ENCODE results near the gene ELAPOR1. TPM values are rescaled to one million over a fixed set of nuclear protein-coding genes. Genes with fewer than 3 reads are reported as not detected.

Gene ELAPOR1
- total RNA-seq, 1 donor from 2014 or later: 0.97 TPM

DNA sequence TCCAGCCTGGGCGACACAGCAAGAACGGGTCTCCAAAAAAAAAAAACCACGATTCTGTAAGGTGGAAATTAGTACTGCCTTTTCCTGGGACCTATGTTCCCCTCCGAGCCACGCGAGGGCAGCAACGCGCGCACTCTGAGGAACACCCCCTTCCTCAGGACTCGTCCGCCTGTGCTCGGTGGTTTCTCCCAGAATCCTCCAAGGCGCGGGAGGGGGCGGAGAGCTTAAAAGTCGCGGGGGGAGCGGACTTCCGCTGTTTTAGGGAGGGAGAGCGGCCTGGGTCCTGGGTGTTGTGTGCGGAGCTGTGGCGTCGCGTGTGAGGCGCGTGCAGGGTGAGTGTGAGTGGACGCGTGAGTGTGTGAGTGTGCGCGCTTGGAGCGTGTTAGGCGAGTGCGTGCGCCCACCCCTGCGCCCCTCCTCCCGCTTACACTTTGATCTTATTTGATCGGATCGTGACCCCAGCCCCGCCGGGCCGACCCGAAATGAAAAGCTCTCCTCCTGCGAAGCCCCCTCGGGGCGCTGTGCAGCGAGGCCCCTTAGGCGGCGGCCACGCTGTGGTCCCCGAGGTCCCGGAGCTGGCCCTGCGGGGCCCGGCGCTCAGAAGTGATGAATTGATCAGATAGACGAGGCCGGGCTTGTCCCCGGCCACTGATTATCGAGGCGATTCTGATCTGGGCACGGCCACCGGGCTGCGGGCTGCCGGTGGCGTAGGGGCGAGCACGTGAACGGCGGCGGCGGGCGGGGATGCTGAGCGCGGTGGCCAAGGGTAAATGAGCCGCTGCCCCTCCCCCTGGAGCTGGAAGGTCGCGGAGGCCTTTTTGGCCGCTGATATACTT lies 13.8 kb upstream of the ELAPOR1 start:
- TF ChIP-seq, protein P1, sequence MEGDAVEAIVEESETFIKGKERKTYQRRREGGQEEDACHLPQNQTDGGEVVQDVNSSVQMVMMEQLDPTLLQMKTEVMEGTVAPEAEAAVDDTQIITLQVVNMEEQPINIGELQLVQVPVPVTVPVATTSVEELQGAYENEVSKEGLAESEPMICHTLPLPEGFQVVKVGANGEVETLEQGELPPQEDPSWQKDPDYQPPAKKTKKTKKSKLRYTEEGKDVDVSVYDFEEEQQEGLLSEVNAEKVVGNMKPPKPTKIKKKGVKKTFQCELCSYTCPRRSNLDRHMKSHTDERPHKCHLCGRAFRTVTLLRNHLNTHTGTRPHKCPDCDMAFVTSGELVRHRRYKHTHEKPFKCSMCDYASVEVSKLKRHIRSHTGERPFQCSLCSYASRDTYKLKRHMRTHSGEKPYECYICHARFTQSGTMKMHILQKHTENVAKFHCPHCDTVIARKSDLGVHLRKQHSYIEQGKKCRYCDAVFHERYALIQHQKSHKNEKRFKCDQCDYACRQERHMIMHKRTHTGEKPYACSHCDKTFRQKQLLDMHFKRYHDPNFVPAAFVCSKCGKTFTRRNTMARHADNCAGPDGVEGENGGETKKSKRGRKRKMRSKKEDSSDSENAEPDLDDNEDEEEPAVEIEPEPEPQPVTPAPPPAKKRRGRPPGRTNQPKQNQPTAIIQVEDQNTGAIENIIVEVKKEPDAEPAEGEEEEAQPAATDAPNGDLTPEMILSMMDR (IDR thresholded peaks at IDR 0.05): peak; percentile 87
- DNase-seq (ENCODE audit: low spot score): peak; percentile 96
- Mint-ChIP-seq H3K4me1 (ENCODE audit: low read depth) (peaks cover 9% of the 10 kb centered on the region), H3K36me3 (ENCODE audit: low read depth) (peaks cover 3% of the 10 kb centered on the region), H3K27ac (ENCODE audit: unreplicated experiment) (peak overlapping the region; percentile 91), H3K9me3 (ENCODE audit: low read depth) (no peaks in the 10 kb centered on the region), H3K27me3 (ENCODE audit: low read depth) (no peaks in the 10 kb centered on the region), H3K4me3 (ENCODE audit: unreplicated experiment) (peak overlapping the region; percentile 99)

DNA sequence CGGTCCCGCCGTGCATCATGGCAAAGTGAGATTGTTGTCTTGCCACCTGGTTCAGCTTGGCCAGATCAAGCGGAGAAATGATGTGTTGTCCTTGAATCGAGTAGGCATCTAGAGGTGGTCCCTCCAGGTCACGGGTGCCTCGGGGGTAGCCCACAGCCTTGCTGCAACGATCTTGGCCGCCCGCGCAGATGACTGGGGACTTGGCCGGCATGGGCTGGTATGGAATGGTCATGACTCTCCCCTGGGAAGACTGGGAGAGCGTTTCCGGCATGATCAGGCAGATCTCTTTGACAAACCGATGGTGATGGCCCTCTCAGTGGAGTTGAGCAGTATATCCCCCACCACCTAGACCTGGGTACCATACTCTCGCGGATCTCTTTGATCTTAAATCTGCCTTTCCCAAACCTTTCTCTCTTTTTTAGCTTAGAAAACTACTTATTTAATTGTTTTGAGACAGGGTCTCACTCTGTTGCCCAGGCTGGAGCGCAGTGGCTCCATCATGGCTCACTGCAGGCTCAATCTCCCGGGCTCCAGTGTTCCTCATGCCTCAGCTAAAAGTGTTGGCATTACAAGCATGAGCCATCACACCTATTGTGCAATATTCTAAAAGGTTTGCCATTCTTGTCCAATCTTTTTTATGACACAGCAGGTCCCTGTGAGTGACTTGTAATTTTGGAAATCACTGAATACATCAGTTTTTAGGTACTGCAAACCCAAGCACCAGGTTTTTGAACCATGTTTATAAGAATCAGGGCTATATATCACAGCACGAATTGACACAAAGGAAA lies 9.4 kb upstream of the ELAPOR1 start:
- no peak overlapping the region for H3K27ac Mint-ChIP-seq (ENCODE audit: unreplicated experiment)
- DNase-seq (ENCODE audit: low spot score): no peak
- H3K36me3 Mint-ChIP-seq (ENCODE audit: low read depth): peaks cover 3% of the 10 kb centered on the region
- TF ChIP-seq, protein P1 (IDR thresholded peaks at IDR 0.05): no peak
- H3K4me1 Mint-ChIP-seq (ENCODE audit: low read depth): peaks cover 9% of the 10 kb centered on the region
- no peaks in the 10 kb centered on the region for H3K9me3 Mint-ChIP-seq (ENCODE audit: low read depth)
- no peak overlapping the region for H3K4me3 Mint-ChIP-seq (ENCODE audit: unreplicated experiment)
- H3K27me3 Mint-ChIP-seq (ENCODE audit: low read depth): no peaks in the 10 kb centered on the region

DNA sequence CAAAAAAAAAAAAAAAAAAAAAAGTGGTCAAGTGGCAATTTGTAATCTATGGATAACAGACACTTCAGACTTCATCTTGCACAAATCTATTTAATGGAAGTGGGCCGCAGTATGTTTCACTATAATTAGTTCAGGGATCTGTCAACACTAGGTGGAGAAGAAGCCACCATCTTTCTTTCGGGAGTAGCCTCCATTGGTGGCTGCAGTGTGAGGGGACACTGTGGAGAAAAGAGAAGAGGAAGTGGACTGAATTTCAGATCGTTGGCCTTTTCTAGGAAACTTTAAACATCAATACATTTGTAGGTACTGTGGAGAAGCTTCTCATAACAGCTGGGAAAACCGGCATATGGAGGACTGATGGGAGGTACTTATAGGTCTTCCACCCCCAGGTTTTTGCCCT lies 8.0 kb upstream of the ELAPOR1 start:
- H3K27ac Mint-ChIP-seq (ENCODE audit: unreplicated experiment): no peak overlapping the region

DNA sequence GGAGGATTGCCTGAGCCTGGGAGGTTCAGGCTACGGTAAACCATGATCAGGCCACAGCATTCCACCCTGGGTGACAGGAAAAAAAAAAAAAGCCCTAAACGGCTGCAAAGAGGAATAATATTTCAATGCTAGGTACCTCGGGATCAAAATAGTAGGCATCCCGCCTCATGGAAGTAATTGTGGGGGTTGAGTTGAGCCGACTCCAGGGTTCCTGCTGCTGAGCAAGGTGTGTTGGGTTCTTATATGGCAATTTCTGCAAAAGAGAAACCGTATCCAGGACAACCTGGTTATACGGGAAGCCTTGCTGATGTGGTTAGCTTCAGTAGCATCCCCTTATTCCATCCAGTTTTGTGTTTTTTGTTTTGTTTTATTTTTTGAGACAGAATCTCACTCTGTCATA lies 6.1 kb upstream of the ELAPOR1 start:
- no peaks in the 10 kb centered on the region for H3K9me3 Mint-ChIP-seq (ENCODE audit: low read depth)
- H3K27ac Mint-ChIP-seq (ENCODE audit: unreplicated experiment): no peak overlapping the region
- H3K4me3 Mint-ChIP-seq (ENCODE audit: unreplicated experiment): no peak overlapping the region
- H3K36me3 Mint-ChIP-seq (ENCODE audit: low read depth): peaks cover 1% of the 10 kb centered on the region
- no peak for DNase-seq (ENCODE audit: low spot score)
- peaks cover 9% of the 10 kb centered on the region for H3K4me1 Mint-ChIP-seq (ENCODE audit: low read depth)
- TF ChIP-seq, protein P1 (IDR thresholded peaks at IDR 0.05): no peak
- H3K27me3 Mint-ChIP-seq (ENCODE audit: low read depth): peaks cover 11% of the 10 kb centered on the region

More for the DNA sequence above, 8.0 kb upstream of the ELAPOR1 start:
- peaks cover 1% of the 10 kb centered on the region for H3K36me3 Mint-ChIP-seq (ENCODE audit: low read depth)
- no peaks in the 10 kb centered on the region for H3K9me3 Mint-ChIP-seq (ENCODE audit: low read depth)
- no peak overlapping the region for H3K4me3 Mint-ChIP-seq (ENCODE audit: unreplicated experiment)
- TF ChIP-seq, protein P1 (IDR thresholded peaks at IDR 0.05): no peak
- H3K27me3 Mint-ChIP-seq (ENCODE audit: low read depth): peaks cover 5% of the 10 kb centered on the region
- DNase-seq (ENCODE audit: low spot score): no peak
- peaks cover 9% of the 10 kb centered on the region for H3K4me1 Mint-ChIP-seq (ENCODE audit: low read depth)

DNA sequence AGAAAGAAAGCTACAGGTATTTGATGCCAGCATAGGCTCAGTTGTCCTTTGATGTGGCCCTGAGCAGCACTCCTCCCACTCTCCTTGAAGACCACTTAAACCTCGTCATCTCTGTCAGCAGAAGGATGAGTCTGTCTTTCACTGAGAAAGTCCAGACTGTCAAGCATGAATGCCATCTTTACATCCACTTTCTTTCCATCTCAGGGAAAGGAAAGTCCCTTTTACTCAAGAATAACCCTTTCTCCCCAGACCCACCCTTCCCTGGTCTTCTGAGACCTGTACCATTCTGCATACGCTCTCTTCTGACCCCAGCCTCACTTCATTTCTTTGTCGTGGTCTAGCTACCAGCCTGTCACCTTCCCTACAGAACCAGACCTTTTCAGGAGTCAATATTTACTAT lies 4.0 kb upstream of the ELAPOR1 start:
- peaks cover 20% of the 10 kb centered on the region for H3K4me1 Mint-ChIP-seq (ENCODE audit: low read depth)
- peaks cover 25% of the 10 kb centered on the region for H3K27me3 Mint-ChIP-seq (ENCODE audit: low read depth)
- H3K36me3 Mint-ChIP-seq (ENCODE audit: low read depth): no peaks in the 10 kb centered on the region
- H3K4me3 Mint-ChIP-seq (ENCODE audit: unreplicated experiment): no peak overlapping the region
- H3K27ac Mint-ChIP-seq (ENCODE audit: unreplicated experiment): no peak overlapping the region
- TF ChIP-seq, protein P1 (IDR thresholded peaks at IDR 0.05): no peak
- DNase-seq (ENCODE audit: low spot score): no peak
- H3K9me3 Mint-ChIP-seq (ENCODE audit: low read depth): no peaks in the 10 kb centered on the region
